ENCODE results near the gene CDCA7.

DNA sequence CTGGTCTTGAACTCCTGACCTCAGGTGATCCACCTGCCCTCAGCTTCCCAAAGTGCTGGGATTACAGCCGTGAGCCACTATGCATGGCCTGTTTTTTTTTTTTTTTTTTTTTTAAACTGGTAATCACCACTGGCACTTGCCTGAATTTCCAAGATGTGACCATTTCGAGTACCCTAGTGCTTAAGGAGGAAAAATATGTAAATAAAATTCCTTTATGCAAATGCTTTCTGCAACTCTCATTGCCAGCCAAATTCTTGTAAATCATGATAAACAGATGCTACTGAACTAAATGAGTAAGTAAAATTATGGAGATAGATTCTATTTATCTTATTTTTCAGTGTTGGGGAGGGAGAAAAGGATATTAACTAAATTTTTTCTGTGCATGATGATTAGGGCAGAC is 18.6 kb downstream of the CDCA7 start:
- TF ChIP-seq POLR2A (IDR thresholded peaks at IDR 0.05), result no peak
- TF ChIP-seq, protein P1, sequence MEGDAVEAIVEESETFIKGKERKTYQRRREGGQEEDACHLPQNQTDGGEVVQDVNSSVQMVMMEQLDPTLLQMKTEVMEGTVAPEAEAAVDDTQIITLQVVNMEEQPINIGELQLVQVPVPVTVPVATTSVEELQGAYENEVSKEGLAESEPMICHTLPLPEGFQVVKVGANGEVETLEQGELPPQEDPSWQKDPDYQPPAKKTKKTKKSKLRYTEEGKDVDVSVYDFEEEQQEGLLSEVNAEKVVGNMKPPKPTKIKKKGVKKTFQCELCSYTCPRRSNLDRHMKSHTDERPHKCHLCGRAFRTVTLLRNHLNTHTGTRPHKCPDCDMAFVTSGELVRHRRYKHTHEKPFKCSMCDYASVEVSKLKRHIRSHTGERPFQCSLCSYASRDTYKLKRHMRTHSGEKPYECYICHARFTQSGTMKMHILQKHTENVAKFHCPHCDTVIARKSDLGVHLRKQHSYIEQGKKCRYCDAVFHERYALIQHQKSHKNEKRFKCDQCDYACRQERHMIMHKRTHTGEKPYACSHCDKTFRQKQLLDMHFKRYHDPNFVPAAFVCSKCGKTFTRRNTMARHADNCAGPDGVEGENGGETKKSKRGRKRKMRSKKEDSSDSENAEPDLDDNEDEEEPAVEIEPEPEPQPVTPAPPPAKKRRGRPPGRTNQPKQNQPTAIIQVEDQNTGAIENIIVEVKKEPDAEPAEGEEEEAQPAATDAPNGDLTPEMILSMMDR (IDR thresholded peaks at IDR 0.05), result no peak
